Activated CD4-positive, alpha-beta T cell treated with anti-CD3 and anti-CD28 coated beads, Interleukin-2, amount 10 ng/mL, durations not matched to agents 24 days and 14 days (primary cell): Measurements from ENCODE around the gene NME7. TPM values are rescaled to one million over a fixed set of nuclear protein-coding genes. Genes with fewer than 3 reads are reported as not detected.

ENCODE experiments used
- DNase-seq: peaks from one replicate; pipeline ENCODE4 v3.0.0; 2022
- H3K27ac Mint-ChIP-seq: one replicate; pipeline ENCODE4 v1.8.0; 2022; ENCODE audit warnings: mild to moderate bottlenecking, mixed read lengths
- H3K27me3 Mint-ChIP-seq: one replicate; pipeline ENCODE4 v1.8.0; 2022; ENCODE audit warnings: mixed read lengths
- H3K36me3 Mint-ChIP-seq: one replicate; pipeline ENCODE4 v1.8.0; 2022; ENCODE audit warnings: low read depth, mild to moderate bottlenecking, mixed read lengths
- H3K4me1 Mint-ChIP-seq: one replicate; pipeline ENCODE4 v1.8.0; 2021; ENCODE audit warnings: mixed read lengths
- H3K4me3 Mint-ChIP-seq: one replicate; pipeline ENCODE4 v1.8.0; 2022; ENCODE audit warnings: mild to moderate bottlenecking, moderate library complexity, mixed read lengths
- H3K9me3 Mint-ChIP-seq: one replicate; pipeline ENCODE4 v1.8.0; 2021; ENCODE audit warnings: mixed read lengths
- intact Hi-C: fragments of 100-400 bp; cut with micrococcal nuclease; formaldehyde crosslinking; loops from one replicate; pipeline ENCODE4 v1.15.1; 2023
- total RNA-seq: library from RNA; stranded (reverse); gene quantifications from 2 replicates; pipeline ENCODE4 v1.2.3, GENCODE V29; 2022

NME7 gene
- total RNA-seq, 1 donor from 2014 or later: 10.6 TPM

DNA sequence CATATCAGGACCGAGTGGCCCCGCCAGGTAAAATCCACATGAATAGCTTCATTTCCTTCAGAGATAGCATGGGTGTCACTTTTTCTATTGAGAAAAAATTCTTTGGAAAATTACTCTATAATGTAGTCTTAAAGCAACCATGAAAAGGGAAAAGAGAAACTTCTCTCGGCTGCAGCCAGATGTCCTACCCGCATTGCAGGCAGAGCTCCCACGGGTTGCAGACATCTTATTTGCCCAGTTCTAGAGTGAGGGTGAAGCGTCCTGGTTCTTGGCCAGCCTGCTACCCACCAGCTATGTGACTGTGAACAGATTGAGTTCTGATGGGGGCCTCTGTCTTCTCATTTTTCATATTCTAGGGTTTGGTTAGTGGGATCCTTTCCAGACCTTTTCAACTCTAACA, 256.1 kb downstream of the NME7 start:
- Mint-ChIP-seq H3K9me3 (no peaks in the 10 kb centered on the region), H3K4me3 (no peak overlapping the region), H3K4me1 (peaks cover 42% of the 10 kb centered on the region), H3K36me3 (peaks cover 41% of the 10 kb centered on the region), H3K27ac (no peak overlapping the region), H3K27me3 (peaks cover 9% of the 10 kb centered on the region)
- intact Hi-C loops: no loop called here
- DNase-seq: no peak

DNA sequence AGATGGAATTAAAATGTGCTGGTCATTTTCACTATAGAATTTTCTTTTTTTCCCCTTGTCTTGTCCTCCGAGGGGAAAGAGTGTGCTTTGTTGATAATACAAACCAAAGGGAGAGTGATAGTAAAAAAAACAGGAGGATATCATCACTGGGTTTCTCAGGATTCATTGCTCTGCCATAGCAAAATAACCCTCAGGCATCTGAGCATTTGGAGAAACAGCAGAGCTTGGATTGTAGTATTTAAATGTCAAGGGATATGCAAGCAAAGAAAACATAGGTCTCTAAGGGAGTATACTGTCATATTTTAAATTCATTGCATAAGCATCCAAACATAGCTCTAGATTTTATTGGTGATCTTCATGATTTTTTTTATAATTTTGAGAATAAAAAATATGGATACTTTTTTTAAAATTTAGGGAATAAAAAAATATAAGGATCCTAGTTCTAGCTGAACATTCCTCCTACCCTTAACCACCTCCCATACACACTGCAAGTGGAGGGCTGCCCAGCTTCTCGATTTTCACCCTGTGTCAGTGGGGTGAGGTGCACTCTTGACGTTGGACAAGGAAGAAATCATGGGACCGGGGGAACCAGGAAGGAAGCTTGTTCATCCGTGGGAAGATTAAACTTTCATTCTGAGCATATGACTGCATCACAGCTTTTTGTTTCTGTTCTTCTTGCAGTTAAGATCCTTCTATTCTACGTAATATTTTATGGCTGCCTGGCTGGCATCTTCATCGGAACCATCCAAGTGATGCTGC, 256.7 kb downstream of the NME7 start:
- H3K27ac Mint-ChIP-seq: no peak overlapping the region
- H3K4me3 Mint-ChIP-seq: peak overlapping the region; percentile 85
- H3K9me3 Mint-ChIP-seq: no peaks in the 10 kb centered on the region
- peaks cover 36% of the 10 kb centered on the region for H3K36me3 Mint-ChIP-seq
- peaks cover 9% of the 10 kb centered on the region for H3K27me3 Mint-ChIP-seq
- intact Hi-C loops: no loop called here
- peaks cover 42% of the 10 kb centered on the region for H3K4me1 Mint-ChIP-seq
- no peak for DNase-seq

DNA sequence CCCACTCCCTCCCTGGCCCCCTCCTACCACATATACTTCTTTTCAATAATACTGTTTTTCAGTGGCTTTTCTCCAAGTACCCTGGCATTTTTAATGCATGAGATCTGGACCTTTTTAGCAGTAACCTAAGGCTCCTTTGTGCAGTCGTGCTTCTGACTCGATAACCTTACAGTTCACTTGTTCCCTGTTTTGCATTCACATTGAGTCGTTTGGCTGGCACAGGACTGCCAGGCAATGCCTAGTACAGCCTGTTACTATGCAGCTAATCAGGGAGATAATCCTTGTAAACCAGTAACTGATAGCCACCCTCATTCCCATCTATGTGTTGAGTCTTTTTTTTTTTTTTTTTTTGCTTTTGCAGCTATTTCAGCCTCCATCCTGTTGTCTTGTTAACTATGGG, 257.4 kb downstream of the NME7 start:
- no peak for DNase-seq
- intact Hi-C loops: no loop called here
- H3K27me3 Mint-ChIP-seq: peaks cover 9% of the 10 kb centered on the region
- peaks cover 45% of the 10 kb centered on the region for H3K4me1 Mint-ChIP-seq
- H3K27ac Mint-ChIP-seq: no peak overlapping the region
- peaks cover 33% of the 10 kb centered on the region for H3K36me3 Mint-ChIP-seq
- H3K4me3 Mint-ChIP-seq: peak overlapping the region; percentile 85
- no peaks in the 10 kb centered on the region for H3K9me3 Mint-ChIP-seq

DNA sequence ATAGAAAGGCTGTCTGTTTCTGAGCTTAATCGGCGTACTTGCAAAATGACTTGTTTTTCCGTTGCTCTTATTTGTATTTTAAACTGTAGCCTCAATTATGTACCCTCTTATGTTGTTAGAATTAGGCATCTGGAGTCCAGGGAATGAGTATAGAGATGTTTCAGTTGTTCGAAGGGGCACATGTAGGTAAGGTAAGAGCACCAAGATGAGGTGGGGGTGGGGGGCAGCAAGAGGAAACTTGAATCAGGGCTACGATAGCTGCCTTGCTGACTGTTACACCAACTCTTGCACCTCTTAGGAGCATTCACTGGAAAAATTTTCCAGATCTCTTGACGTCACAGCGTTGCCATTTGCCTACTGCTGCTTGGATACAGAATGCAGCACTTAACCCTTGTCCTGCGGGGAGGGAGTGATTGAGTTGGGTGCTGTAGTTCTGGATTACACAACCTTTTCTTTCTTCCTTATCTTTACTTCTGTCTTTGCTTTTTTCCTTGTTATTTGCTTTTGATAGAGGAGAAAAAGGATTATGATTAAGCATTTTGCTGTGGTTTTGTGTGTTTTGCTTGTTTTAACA, 257.9 kb downstream of the NME7 start:
- Mint-ChIP-seq H3K27ac (peak overlapping the region; percentile 31), H3K27me3 (peaks cover 14% of the 10 kb centered on the region), H3K4me3 (peak overlapping the region; percentile 85), H3K36me3 (peaks cover 32% of the 10 kb centered on the region), H3K9me3 (no peaks in the 10 kb centered on the region), H3K4me1 (peaks cover 50% of the 10 kb centered on the region)
- intact Hi-C loops: loop anchor here (5.0 to 10.0 kb wide), 3 partner anchors 238 to 1557 kb away; partner anchors contain the start of gene CREG1
- DNase-seq: no peak

DNA sequence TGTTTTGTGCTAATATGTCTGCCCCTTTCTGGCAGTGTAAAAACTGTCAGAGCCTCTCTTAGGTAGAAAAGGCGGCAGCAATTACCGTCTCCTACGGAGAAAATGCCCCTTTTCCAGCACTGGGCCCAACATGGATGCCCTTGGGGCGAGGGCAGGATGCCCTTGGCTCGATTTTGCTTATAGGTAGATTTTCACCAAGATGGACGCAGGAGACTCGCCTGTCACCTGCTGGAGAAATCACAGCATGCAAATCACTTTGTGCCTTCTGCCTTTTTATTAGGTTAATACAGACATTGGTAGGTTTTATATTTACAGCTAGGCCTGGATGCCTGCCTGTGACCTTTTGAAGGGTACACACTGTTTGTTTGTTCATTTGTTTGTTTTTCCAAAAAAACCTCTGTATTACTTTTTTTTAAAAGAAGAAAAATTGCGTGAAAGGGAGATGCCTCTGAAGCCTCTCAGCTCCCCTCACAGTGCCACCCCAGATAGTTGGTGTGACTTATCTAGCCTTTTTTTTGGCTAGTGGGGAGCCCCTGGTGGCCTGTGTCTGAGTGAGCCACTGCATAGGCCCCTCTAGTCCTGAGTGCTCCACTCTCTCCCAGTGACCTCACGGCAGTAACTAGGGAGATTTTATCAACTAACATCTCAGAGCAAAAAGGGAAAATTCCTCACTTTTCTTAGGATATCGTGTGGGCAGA, 258.6 kb downstream of the NME7 start:
- no peaks in the 10 kb centered on the region for H3K9me3 Mint-ChIP-seq
- H3K4me3 Mint-ChIP-seq: peak overlapping the region; percentile 85
- H3K36me3 Mint-ChIP-seq: peaks cover 28% of the 10 kb centered on the region
- intact Hi-C loops: loop anchor here (5.0 to 10.0 kb wide), 3 partner anchors 238 to 1557 kb away; partner anchors contain the start of gene CREG1
- peaks cover 17% of the 10 kb centered on the region for H3K27me3 Mint-ChIP-seq
- DNase-seq: peak; percentile 67
- peaks cover 50% of the 10 kb centered on the region for H3K4me1 Mint-ChIP-seq
- peak overlapping the region; percentile 77 for H3K27ac Mint-ChIP-seq

DNA sequence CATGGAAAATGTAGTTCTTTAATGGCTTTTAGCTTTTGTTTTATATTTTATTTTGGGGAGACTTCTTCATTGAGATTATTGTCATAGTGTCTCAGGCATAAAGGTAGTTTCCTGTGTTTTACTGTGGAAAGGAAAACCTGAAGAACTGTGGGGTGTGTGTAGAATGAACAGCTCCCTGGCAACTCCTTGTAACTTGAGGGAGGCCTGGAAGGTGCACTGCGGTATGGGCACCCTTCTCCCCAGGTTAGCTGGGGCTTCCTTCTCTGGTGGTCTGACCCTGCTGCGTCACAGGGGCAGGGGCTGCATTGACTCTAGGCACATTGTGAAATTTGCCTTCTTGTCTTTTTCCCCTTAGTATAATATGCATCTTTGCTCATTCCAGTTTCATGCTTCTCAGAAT, 259.4 kb downstream of the NME7 start:
- Mint-ChIP-seq H3K4me1 (peaks cover 50% of the 10 kb centered on the region), H3K27me3 (peaks cover 17% of the 10 kb centered on the region), H3K9me3 (no peaks in the 10 kb centered on the region), H3K36me3 (peaks cover 21% of the 10 kb centered on the region), H3K4me3 (peak overlapping the region; percentile 85), H3K27ac (peak overlapping the region; percentile 77)
- intact Hi-C loops: loop anchor here (5.0 to 10.0 kb wide), 3 partner anchors 239 to 1556 kb away; partner anchors contain the start of gene CREG1
- DNase-seq: no peak

DNA sequence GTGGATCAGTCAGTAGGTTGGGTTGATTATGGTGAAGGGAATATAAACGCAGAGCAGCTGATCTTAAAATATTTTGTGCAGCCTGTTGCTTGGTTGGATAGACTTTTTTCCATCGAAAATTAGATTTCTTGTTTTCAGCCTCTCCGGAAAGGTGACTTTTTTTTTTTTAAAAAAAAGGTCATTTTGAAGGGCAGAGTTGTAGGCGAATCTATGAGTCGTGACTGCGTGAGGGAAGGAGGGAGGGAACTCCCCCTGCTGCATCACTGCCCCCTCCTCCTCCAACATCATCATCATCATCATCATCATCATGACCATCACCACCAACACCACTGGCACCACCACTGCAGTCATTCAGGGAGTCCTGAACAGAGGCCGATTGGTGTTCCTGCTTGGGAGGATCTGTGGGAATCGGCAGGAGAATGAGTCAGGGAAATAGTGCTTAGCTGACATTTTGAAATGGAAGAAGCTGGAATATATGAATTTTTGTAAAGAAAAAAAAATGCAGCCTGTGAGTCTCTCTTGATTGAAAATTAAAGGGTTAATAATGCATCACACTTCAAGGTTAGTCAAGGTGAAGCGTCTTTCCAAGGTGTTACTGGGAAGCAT, 259.9 kb downstream of the NME7 start:
- Mint-ChIP-seq H3K36me3 (peaks cover 20% of the 10 kb centered on the region), H3K4me3 (peak overlapping the region; percentile 85), H3K4me1 (peaks cover 50% of the 10 kb centered on the region), H3K9me3 (no peaks in the 10 kb centered on the region), H3K27ac (peak overlapping the region; percentile 77), H3K27me3 (peaks cover 17% of the 10 kb centered on the region)
- DNase-seq: peak; percentile 61
- intact Hi-C loops: loop anchor here (2.0 to 10.0 kb wide), 6 partner anchors 31 to 1555 kb away; partner anchors contain the start of gene CREG1

DNA sequence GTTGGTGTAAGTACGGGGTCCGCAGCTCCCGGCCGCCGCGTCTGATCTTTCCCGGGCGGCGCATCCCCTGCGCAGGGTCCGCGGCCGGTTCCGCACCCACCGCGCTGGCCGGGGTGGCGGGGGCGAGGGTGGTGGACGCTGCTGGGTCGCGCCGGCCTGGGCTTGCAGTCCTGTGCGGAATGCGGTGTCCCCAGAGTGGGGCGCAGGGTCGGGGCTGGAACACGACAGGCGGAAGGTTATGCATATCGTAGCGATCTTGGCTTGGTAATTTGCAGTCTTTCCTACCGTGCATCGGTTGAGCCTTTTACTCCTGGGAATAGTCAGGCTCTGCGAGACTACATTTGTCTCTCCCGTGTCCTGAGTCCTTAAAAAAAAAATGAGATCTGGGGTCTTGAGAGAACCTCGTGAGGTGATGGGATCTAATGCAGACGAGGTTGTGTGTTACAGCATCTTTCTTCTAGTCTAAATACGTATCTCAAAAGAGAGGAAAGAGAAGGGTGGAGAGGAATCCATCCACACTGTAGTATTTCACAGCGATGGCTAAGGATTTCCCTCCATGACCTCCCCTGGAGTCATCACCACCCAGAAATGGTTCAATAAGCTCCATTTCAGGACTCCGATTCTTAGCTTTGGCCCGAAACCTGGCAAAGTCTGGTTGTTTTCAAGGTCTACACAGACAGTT, 260.5 kb downstream of the NME7 start:
- Mint-ChIP-seq H3K4me1 (peaks cover 48% of the 10 kb centered on the region), H3K4me3 (peak overlapping the region; percentile 85), H3K9me3 (no peaks in the 10 kb centered on the region), H3K27me3 (peaks cover 19% of the 10 kb centered on the region), H3K27ac (peak overlapping the region; percentile 77), H3K36me3 (peaks cover 13% of the 10 kb centered on the region)
- intact Hi-C loops: loop anchor here (2.0 to 10.0 kb wide), 6 partner anchors 32 to 1555 kb away; partner anchors contain the start of gene CREG1
- peak; percentile 75 for DNase-seq

DNA sequence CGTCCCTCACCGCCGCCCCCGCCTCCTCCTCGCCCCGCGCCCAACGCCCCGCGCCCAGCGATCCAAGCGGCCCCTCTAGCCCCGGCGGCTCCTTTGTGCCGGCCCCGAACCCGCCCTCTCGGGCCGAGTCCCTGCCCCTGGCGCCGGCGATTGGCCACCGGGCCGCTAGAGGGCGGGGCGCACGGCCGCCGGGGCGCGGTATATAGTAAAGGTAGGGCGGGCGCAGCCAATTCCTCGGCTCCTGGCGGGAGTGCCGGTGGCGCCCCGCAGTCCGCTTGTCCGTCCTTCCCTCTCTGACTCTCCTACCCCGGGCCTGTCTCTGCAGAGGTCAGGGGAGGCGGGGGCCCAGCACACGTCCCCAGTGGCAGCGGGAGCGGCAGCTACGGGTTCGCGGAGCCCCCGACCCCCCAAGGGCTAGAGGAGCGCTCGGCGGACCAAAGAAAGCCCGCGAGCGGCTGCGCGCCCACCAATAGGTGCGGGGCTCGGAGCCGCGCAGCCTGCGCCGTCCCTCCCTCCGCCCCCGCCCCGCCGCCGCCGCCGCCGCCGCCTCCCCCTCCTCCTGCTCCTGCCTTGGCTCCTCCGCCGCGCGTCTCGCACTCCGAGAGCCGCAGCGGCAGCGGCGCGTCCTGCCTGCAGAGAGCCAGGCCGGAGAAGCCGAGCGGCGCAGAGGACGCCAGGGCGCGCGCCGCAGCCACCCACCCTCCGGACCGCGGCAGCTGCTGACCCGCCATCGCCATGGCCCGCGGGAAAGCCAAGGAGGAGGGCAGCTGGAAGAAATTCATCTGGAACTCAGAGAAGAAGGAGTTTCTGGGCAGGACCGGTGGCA, 261.3 kb downstream of the NME7 start, which contains the start of gene ATP1B1:
TSS of gene ATP1B1 (plus strand) at position 596 of the 826 bp plus-strand sequence. CDS start at position 736, 140 bp downstream.
- H3K27ac Mint-ChIP-seq: peak within 1 kb of the TSS; percentile 85
- intact Hi-C loops: loop anchor here (2.0 to 10.0 kb wide), 6 partner anchors 32 to 1554 kb away; partner anchors contain the start of gene CREG1
- peak within 1 kb of the TSS; percentile 85 for H3K4me3 Mint-ChIP-seq
- peaks cover 19% of the 10 kb centered on the region for H3K27me3 Mint-ChIP-seq
- H3K36me3 Mint-ChIP-seq: peaks cover 7% of the 10 kb centered on the region
- peak; percentile 96 for DNase-seq
- no peaks in the 10 kb centered on the region for H3K9me3 Mint-ChIP-seq
- H3K4me1 Mint-ChIP-seq: peaks cover 47% of the 10 kb centered on the region

DNA sequence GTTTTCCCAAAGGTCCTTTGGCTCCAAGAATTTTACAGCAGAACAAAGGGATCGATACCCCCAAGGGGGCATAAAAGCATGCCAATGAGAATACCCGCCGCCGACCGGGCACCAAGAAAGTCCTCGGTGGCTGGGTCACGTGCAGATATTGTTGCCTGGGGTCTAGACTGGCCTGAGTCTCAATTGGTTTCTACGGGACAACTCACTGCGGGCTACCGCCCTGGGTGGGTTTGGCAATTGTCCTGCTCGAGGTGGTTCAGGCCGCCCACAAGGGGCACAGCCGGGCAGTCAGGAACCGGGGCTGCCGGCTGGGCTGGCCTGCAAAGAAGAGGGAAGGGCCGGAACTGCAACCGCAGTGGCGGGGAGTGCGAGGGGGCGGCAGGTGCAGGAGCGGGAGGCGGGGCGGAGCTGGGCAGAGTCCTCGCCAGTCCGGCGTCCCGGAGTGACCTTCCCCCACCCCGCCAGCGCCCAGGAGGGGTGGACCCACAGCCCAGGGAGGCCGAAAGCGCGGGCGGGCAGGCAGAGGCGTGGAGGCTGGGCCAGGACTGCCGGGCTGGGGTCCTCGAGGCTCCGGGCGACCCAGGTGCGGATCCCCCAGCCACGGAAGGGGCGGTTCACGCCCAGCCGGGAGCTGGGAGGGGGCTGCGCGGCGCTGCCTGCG, 262.0 kb downstream of the NME7 start:
- peak; percentile 80 for DNase-seq
- intact Hi-C loops: loop anchor here (2.0 to 10.0 kb wide), 7 partner anchors 15 to 1553 kb away; partner anchors contain the start of gene CREG1
- Mint-ChIP-seq H3K27me3 (peaks cover 25% of the 10 kb centered on the region), H3K4me3 (peak overlapping the region; percentile 85), H3K9me3 (no peaks in the 10 kb centered on the region), H3K36me3 (peaks cover 6% of the 10 kb centered on the region), H3K27ac (no peak overlapping the region), H3K4me1 (peaks cover 41% of the 10 kb centered on the region)

DNA sequence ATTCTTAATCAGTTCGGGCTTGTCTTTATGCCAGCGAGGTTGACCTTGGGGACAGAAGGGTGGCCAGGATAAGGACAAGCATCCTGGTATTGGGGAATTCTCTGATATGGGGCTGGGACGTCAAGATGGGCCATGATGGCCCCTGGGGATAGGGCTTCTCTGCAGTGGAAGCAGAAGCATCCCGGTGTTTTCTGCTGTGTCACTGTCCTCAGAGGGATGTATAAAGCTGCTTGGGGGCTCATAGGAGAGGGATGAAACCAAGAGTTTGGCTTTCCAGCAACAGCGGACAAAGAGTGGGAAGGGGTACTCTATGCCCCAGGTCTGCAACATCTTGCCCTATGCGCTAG, 262.5 kb downstream of the NME7 start:
- H3K9me3 Mint-ChIP-seq: no peaks in the 10 kb centered on the region
- H3K4me1 Mint-ChIP-seq: peaks cover 36% of the 10 kb centered on the region
- peak overlapping the region; percentile 74 for H3K4me3 Mint-ChIP-seq
- peaks cover 29% of the 10 kb centered on the region for H3K27me3 Mint-ChIP-seq
- peaks cover 6% of the 10 kb centered on the region for H3K36me3 Mint-ChIP-seq
- DNase-seq: no peak
- H3K27ac Mint-ChIP-seq: no peak overlapping the region
- intact Hi-C loops: loop anchor here (2.0 to 10.0 kb wide), 4 partner anchors 14 to 1553 kb away; partner anchors contain the start of gene CREG1

DNA sequence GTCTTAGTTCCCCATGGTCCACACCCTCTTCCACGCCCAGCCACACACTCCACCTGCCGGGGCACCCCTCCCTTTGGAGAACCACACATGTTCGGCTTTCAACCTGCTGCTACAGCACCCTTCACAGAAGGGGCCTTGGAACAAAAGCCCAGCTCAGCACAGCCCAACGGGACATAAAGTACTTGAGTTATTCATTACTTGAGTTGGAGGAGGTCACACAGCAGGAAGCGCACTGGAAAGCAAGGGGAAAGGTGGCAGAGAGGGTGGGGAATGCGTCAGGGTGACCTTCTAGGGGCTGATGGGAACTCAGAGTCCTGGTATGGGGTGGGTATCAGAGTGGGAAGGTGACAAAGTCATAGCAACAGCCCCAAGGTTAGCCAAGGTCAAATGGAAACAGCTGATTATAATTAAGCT, 264.1 kb downstream of the NME7 start:
- intact Hi-C loops: loop anchor here (10.0 kb wide), 1 partner anchor 591 kb away; no protein-coding TSS in a partner anchor
- DNase-seq: no peak
- Mint-ChIP-seq H3K9me3 (no peaks in the 10 kb centered on the region), H3K4me3 (no peak overlapping the region), H3K27me3 (peaks cover 29% of the 10 kb centered on the region), H3K36me3 (peaks cover 6% of the 10 kb centered on the region), H3K4me1 (peaks cover 23% of the 10 kb centered on the region), H3K27ac (no peak overlapping the region)
